Stimulated activated memory B cell treated with anti-CD40 and anti-IgM and Interleukin-4, amounts not matched to agents 10 μg/mL and 1 μg/mL and 100 μg/mL, for 72 hours (primary cell): ENCODE measurements around the gene UNC5A.

Experiments
- ATAC-seq: fragments of 150-1000 bp; cut with Tn5 transposase; 2 replicates; pipeline ENCODE4 v1.10.0; 2021
- H3K27ac Mint-ChIP-seq: one replicate; pipeline ENCODE4 v1.8.0; 2022; ENCODE audit warnings: mild to moderate bottlenecking, mixed read lengths
- H3K27me3 Mint-ChIP-seq: one replicate; pipeline ENCODE4 v1.8.0; 2022; ENCODE audit warnings: mixed read lengths
- H3K36me3 Mint-ChIP-seq: one replicate; pipeline ENCODE4 v1.8.0; 2022; ENCODE audit warnings: mixed read lengths
- H3K4me1 Mint-ChIP-seq: one replicate; pipeline ENCODE4 v1.8.0; 2022; ENCODE audit warnings: mixed read lengths
- H3K4me3 Mint-ChIP-seq: one replicate; pipeline ENCODE4 v1.8.0; 2022; ENCODE audit warnings: mild to moderate bottlenecking, moderate library complexity, mixed read lengths
- H3K9me3 Mint-ChIP-seq: one replicate; pipeline ENCODE4 v1.8.0; 2022; ENCODE audit warnings: mixed read lengths

Gene UNC5A

GRCh38 chr5:176835918-176836317, 25.6 kb downstream of the UNC5A start:
- H3K27ac Mint-ChIP-seq, result no peak overlapping the region
- ATAC-seq, result no peak

GRCh38 chr5:176836811-176837706, 26.7 kb downstream of the UNC5A start:
- Mint-ChIP-seq H3K4me3 (no peak overlapping the region), H3K27me3 (peaks cover 81% of the 10 kb centered on the region), H3K36me3 (no peaks in the 10 kb centered on the region), H3K4me1 (no peaks in the 10 kb centered on the region), H3K27ac (no peak overlapping the region), H3K9me3 (no peaks in the 10 kb centered on the region)
- no peak for ATAC-seq

More at GRCh38 chr5:176835918-176836317, 25.6 kb downstream of the UNC5A start:
- H3K4me1 Mint-ChIP-seq, result peaks cover 7% of the 10 kb centered on the region
- peaks cover 78% of the 10 kb centered on the region for H3K27me3 Mint-ChIP-seq
- H3K4me3 Mint-ChIP-seq, result no peak overlapping the region
- H3K9me3 Mint-ChIP-seq, result no peaks in the 10 kb centered on the region
- H3K36me3 Mint-ChIP-seq, result no peaks in the 10 kb centered on the region

- Mint-ChIP-seq H3K4me1 (no peaks in the 10 kb centered on the region), H3K9me3 (no peaks in the 10 kb centered on the region), H3K36me3 (no peaks in the 10 kb centered on the region), H3K4me3 (no peak overlapping the region), H3K27ac (no peak overlapping the region), H3K27me3 (peaks cover 80% of the 10 kb centered on the region)
- ATAC-seq, result peak; percentile 70
These were observed 27.4 kb downstream of the UNC5A start for GRCh38 chr5:176837707-176838115.

GRCh38 chr5:176843673-176844072, 33.3 kb downstream of the UNC5A start:
- no peak for ATAC-seq
- H3K4me1 Mint-ChIP-seq, result no peaks in the 10 kb centered on the region
- no peak overlapping the region for H3K4me3 Mint-ChIP-seq
- H3K27me3 Mint-ChIP-seq, result peaks cover 93% of the 10 kb centered on the region
- H3K9me3 Mint-ChIP-seq, result no peaks in the 10 kb centered on the region
- no peaks in the 10 kb centered on the region for H3K36me3 Mint-ChIP-seq
- H3K27ac Mint-ChIP-seq, result no peak overlapping the region

- no peak overlapping the region for H3K4me3 Mint-ChIP-seq
- no peaks in the 10 kb centered on the region for H3K36me3 Mint-ChIP-seq
- peaks cover 90% of the 10 kb centered on the region for H3K27me3 Mint-ChIP-seq
- H3K9me3 Mint-ChIP-seq, result no peaks in the 10 kb centered on the region
- ATAC-seq, result no peak
- no peak overlapping the region for H3K27ac Mint-ChIP-seq
- no peaks in the 10 kb centered on the region for H3K4me1 Mint-ChIP-seq
These were observed 33.9 kb downstream of the UNC5A start for GRCh38 chr5:176844281-176844680.

GRCh38 chr5:176844706-176845391, 34.5 kb downstream of the UNC5A start:
- Mint-ChIP-seq H3K9me3 (no peaks in the 10 kb centered on the region), H3K4me3 (no peak overlapping the region), H3K27ac (no peak overlapping the region), H3K27me3 (peaks cover 87% of the 10 kb centered on the region), H3K36me3 (no peaks in the 10 kb centered on the region), H3K4me1 (no peaks in the 10 kb centered on the region)
- no peak for ATAC-seq

GRCh38 chr5:176845392-176845713, 35.0 kb downstream of the UNC5A start:
- Mint-ChIP-seq H3K27me3 (peaks cover 87% of the 10 kb centered on the region), H3K36me3 (no peaks in the 10 kb centered on the region), H3K4me1 (no peaks in the 10 kb centered on the region), H3K27ac (no peak overlapping the region), H3K4me3 (no peak overlapping the region), H3K9me3 (no peaks in the 10 kb centered on the region)
- ATAC-seq, result no peak

- Mint-ChIP-seq H3K27me3 (peaks cover 78% of the 10 kb centered on the region), H3K9me3 (no peaks in the 10 kb centered on the region), H3K36me3 (no peaks in the 10 kb centered on the region), H3K4me1 (no peaks in the 10 kb centered on the region), H3K27ac (no peak overlapping the region), H3K4me3 (no peak overlapping the region)
- ATAC-seq, result no peak
These were observed 36.2 kb downstream of the UNC5A start for GRCh38 chr5:176846335-176847140.

- Mint-ChIP-seq H3K27ac (no peak overlapping the region), H3K27me3 (peaks cover 72% of the 10 kb centered on the region), H3K9me3 (no peaks in the 10 kb centered on the region), H3K4me3 (no peak overlapping the region), H3K4me1 (no peaks in the 10 kb centered on the region), H3K36me3 (no peaks in the 10 kb centered on the region)
- no peak for ATAC-seq
These were observed 36.8 kb downstream of the UNC5A start for GRCh38 chr5:176847148-176847547.

- no peaks in the 10 kb centered on the region for H3K9me3 Mint-ChIP-seq
- no peak overlapping the region for H3K4me3 Mint-ChIP-seq
- H3K27me3 Mint-ChIP-seq, result peaks cover 73% of the 10 kb centered on the region
- no peaks in the 10 kb centered on the region for H3K36me3 Mint-ChIP-seq
- no peak overlapping the region for H3K27ac Mint-ChIP-seq
- no peak for ATAC-seq
- H3K4me1 Mint-ChIP-seq, result no peaks in the 10 kb centered on the region
These were observed 37.4 kb downstream of the UNC5A start for GRCh38 chr5:176847726-176848290.

GRCh38 chr5:176848651-176849050, 38.3 kb downstream of the UNC5A start:
- Mint-ChIP-seq H3K36me3 (no peaks in the 10 kb centered on the region), H3K9me3 (no peaks in the 10 kb centered on the region), H3K27me3 (peaks cover 73% of the 10 kb centered on the region), H3K4me1 (no peaks in the 10 kb centered on the region), H3K27ac (no peak overlapping the region), H3K4me3 (no peak overlapping the region)
- ATAC-seq, result no peak

GRCh38 chr5:176849611-176850227, 39.4 kb downstream of the UNC5A start:
- Mint-ChIP-seq H3K36me3 (no peaks in the 10 kb centered on the region), H3K4me3 (no peak overlapping the region), H3K9me3 (no peaks in the 10 kb centered on the region), H3K27ac (no peak overlapping the region), H3K27me3 (peaks cover 75% of the 10 kb centered on the region), H3K4me1 (no peaks in the 10 kb centered on the region)
- no peak for ATAC-seq

GRCh38 chr5:176850371-176851245, 40.2 kb downstream of the UNC5A start:
- Mint-ChIP-seq H3K9me3 (no peaks in the 10 kb centered on the region), H3K4me1 (no peaks in the 10 kb centered on the region), H3K36me3 (no peaks in the 10 kb centered on the region), H3K27ac (no peak overlapping the region), H3K27me3 (peaks cover 75% of the 10 kb centered on the region), H3K4me3 (no peak overlapping the region)
- no peak for ATAC-seq

GRCh38 chr5:176851380-176851779, 41.0 kb downstream of the UNC5A start:
- Mint-ChIP-seq H3K36me3 (no peaks in the 10 kb centered on the region), H3K4me1 (no peaks in the 10 kb centered on the region), H3K9me3 (no peaks in the 10 kb centered on the region), H3K27ac (no peak overlapping the region), H3K27me3 (peaks cover 67% of the 10 kb centered on the region), H3K4me3 (no peak overlapping the region)
- no peak for ATAC-seq
